Mammary epithelial cell (primary cell): ENCODE measurements around the gene RBM10.

Source experiments
- EZH2 ChIP-seq: IDR thresholded peaks from 2 replicates; pipeline ENCODE4 v1.6.1; 2012; ENCODE audit warnings: low read length, inconsistent platforms, borderline replicate concordance
- TF ChIP-seq, protein P1 (sequence below), 2 donors: IDR thresholded peaks in 1 of 2; conservative IDR thresholded peaks in 1 of 2; 2 replicates each; pipeline ENCODE4 v1.5.1; 2011 to 2012; ENCODE audit warnings: inconsistent platforms in 2 of 2, low read length in 2 of 2, mild to moderate bottlenecking in 2 of 2, control low read depth in 1 of 2, low read depth in 1 of 2; ENCODE audit not compliant: insufficient read depth in 1 of 2; ENCODE audit errors: extremely low read depth in 1 of 2

- TF ChIP-seq, protein P1, sequence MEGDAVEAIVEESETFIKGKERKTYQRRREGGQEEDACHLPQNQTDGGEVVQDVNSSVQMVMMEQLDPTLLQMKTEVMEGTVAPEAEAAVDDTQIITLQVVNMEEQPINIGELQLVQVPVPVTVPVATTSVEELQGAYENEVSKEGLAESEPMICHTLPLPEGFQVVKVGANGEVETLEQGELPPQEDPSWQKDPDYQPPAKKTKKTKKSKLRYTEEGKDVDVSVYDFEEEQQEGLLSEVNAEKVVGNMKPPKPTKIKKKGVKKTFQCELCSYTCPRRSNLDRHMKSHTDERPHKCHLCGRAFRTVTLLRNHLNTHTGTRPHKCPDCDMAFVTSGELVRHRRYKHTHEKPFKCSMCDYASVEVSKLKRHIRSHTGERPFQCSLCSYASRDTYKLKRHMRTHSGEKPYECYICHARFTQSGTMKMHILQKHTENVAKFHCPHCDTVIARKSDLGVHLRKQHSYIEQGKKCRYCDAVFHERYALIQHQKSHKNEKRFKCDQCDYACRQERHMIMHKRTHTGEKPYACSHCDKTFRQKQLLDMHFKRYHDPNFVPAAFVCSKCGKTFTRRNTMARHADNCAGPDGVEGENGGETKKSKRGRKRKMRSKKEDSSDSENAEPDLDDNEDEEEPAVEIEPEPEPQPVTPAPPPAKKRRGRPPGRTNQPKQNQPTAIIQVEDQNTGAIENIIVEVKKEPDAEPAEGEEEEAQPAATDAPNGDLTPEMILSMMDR (conservative IDR thresholded peaks at IDR 0.05 in 1 of 2, IDR thresholded peaks at IDR 0.05 in 1 of 2; ENCODE audit: extremely low read depth in 1 of 2, insufficient read depth in 1 of 2, low read depth in 1 of 2, low read length in 2 of 2), result no peak
- TF ChIP-seq EZH2, result no peak
These were observed 71.4 kb downstream of the RBM10 start for GRCh38 chrX:47216393-47216925.
